HEK293 (cell line): ENCODE measurements around the gene PAX2.

ENCODE experiments used
- CTCF ChIA-PET: fragments of 350-600 bp; formaldehyde crosslinking; extraction: SDS; loops from one replicate; lab custom pipeline; 2021; ENCODE audit warnings: antibody characterized with exemption; lab: Yijun Ruan, JAX
- POLR2A ChIA-PET: fragments of 300-600 bp; formaldehyde crosslinking; extraction: SDS; loops from one replicate; lab custom pipeline; 2020; ENCODE audit warnings: antibody characterized with exemption, inconsistent platforms; lab: Yijun Ruan, JAX
- H3K27ac ChIP-seq: fragments of 200-500 bp; sonication (Bioruptor generic); 2 replicates; pipeline ENCODE4 v1.5.1; 2014; ENCODE audit warnings: low read depth, low read length, control low read depth, inconsistent platforms; ENCODE audit errors: extremely low read depth
- H3K36me3 ChIP-seq, 2 experiments: fragments of 200-500 bp in 1 of 2; sonication (Bioruptor generic) in 1 of 2; 1 replicate in 1 of 2; 2 replicates in 1 of 2; pipeline ENCODE4 v1.5.1; 2014 to 2017; ENCODE audit warnings: inconsistent platforms in 2 of 2, low read length in 2 of 2; ENCODE audit not compliant: control insufficient read depth in 2 of 2, insufficient read depth in 1 of 2
- H3K4me1 ChIP-seq: fragments of 200-500 bp; sonication (Bioruptor generic); 2 replicates; pipeline ENCODE4 v1.5.1; 2014; ENCODE audit warnings: mild to moderate bottlenecking, low read length, inconsistent platforms; ENCODE audit not compliant: control insufficient read depth, insufficient read depth
- H3K4me3 ChIP-seq: 2 replicates; pipeline ENCODE4 v1.5.1; 2011; ENCODE audit warnings: low read depth, mild to moderate bottlenecking, control low read depth, low read length, moderate library complexity
- H3K9me3 ChIP-seq: fragments of 200-500 bp; sonication (Bioruptor generic); 2 replicates; pipeline ENCODE4 v1.5.1; 2014; ENCODE audit warnings: low read depth, low read length, inconsistent platforms; ENCODE audit not compliant: control insufficient read depth, insufficient read depth
- ATF2 ChIP-seq: fragments of 450-650 bp; formaldehyde crosslinking; IDR thresholded peaks from 2 replicates; pipeline ENCODE4 v1.5.1; 2016; ENCODE audit warnings: missing biosample characterization, missing genetic modification characterization, low read depth
- GLI4 ChIP-seq: fragments of 450-650 bp; formaldehyde crosslinking; IDR thresholded peaks from 2 replicates; pipeline ENCODE4 v1.5.1; 2016; ENCODE audit warnings: missing biosample characterization, missing genetic modification characterization
- GLIS1 ChIP-seq: fragments of 450-650 bp; formaldehyde crosslinking; IDR thresholded peaks from 2 replicates; pipeline ENCODE4 v1.5.1; 2016; ENCODE audit warnings: missing biosample characterization, missing genetic modification characterization
- GLIS2 ChIP-seq: fragments of 450-650 bp; formaldehyde crosslinking; IDR thresholded peaks from 2 replicates; pipeline ENCODE4 v1.5.1; 2016; ENCODE audit warnings: missing biosample characterization, missing genetic modification characterization
- KLF8 ChIP-seq: fragments of 450-650 bp; formaldehyde crosslinking; IDR thresholded peaks from 2 replicates; pipeline ENCODE4 v1.5.1; 2016; ENCODE audit warnings: missing biosample characterization, missing genetic modification characterization
- OSR2 ChIP-seq: fragments of 450-650 bp; formaldehyde crosslinking; IDR thresholded peaks from 2 replicates; pipeline ENCODE4 v1.5.1; 2016; ENCODE audit warnings: missing biosample characterization, missing genetic modification characterization
- PRDM1 ChIP-seq: fragments of 450-650 bp; formaldehyde crosslinking; IDR thresholded peaks from 2 replicates; pipeline ENCODE4; 2016; ENCODE audit warnings: missing biosample characterization, missing genetic modification characterization
- PRDM6 ChIP-seq: fragments of 450-650 bp; formaldehyde crosslinking; IDR thresholded peaks from 2 replicates; pipeline ENCODE4 v1.5.1; 2017; ENCODE audit warnings: missing biosample characterization, missing genetic modification characterization
- ZNF157 ChIP-seq: fragments of 450-650 bp; formaldehyde crosslinking; IDR thresholded peaks from 2 replicates; pipeline ENCODE4 v1.5.1; 2016; ENCODE audit warnings: missing biosample characterization, missing genetic modification characterization
- ZNF175 ChIP-seq: fragments of 450-650 bp; formaldehyde crosslinking; IDR thresholded peaks from 2 replicates; pipeline ENCODE4 v1.5.1; 2016; ENCODE audit warnings: missing biosample characterization, missing genetic modification characterization
- ZNF19 ChIP-seq: fragments of 450-650 bp; formaldehyde crosslinking; IDR thresholded peaks from 2 replicates; pipeline ENCODE4; 2016; ENCODE audit warnings: missing biosample characterization, missing genetic modification characterization, low read depth
- ZNF335 ChIP-seq: fragments of 450-650 bp; formaldehyde crosslinking; conservative IDR thresholded peaks from 2 replicates; pipeline ENCODE4 v1.5.1; 2016; ENCODE audit warnings: missing biosample characterization, missing genetic modification characterization
- ZNF341 ChIP-seq: fragments of 450-650 bp; formaldehyde crosslinking; IDR thresholded peaks from 2 replicates; pipeline ENCODE4; 2016; ENCODE audit warnings: low read depth, missing biosample characterization, missing genetic modification characterization
- ZNF366 ChIP-seq: fragments of 450-650 bp; formaldehyde crosslinking; conservative IDR thresholded peaks from 2 replicates; pipeline ENCODE4 v1.5.1; 2016; ENCODE audit warnings: missing biosample characterization, missing genetic modification characterization
- ZNF398 ChIP-seq: fragments of 450-650 bp; formaldehyde crosslinking; IDR thresholded peaks from 2 replicates; pipeline ENCODE4 v1.5.1; 2017; ENCODE audit warnings: missing biosample characterization, missing genetic modification characterization
- ZNF571 ChIP-seq: fragments of 450-650 bp; formaldehyde crosslinking; IDR thresholded peaks from 2 replicates; pipeline ENCODE4 v1.5.0; 2017; ENCODE audit warnings: missing biosample characterization, missing genetic modification characterization
- ZNF624 ChIP-seq: fragments of 450-650 bp; formaldehyde crosslinking; IDR thresholded peaks from 2 replicates; pipeline ENCODE4 v1.5.1; 2017; ENCODE audit warnings: missing biosample characterization, missing genetic modification characterization
- ZNF645 ChIP-seq: fragments of 450-650 bp; formaldehyde crosslinking; IDR thresholded peaks from 2 replicates; pipeline ENCODE4; 2016; ENCODE audit warnings: missing biosample characterization, missing genetic modification characterization
- ZSCAN18 ChIP-seq: fragments of 450-650 bp; formaldehyde crosslinking; IDR thresholded peaks from 2 replicates; pipeline ENCODE4 v1.5.1; 2016; ENCODE audit warnings: missing biosample characterization, missing genetic modification characterization

The PAX2 gene

GRCh38 chr10:100745882-100746783 lies 751 bp downstream of the PAX2 start (continued):
- TF ChIP-seq ZNF19: no peak
- no peak for TF ChIP-seq ZNF624 (tag by site-specific recombination)
- TF ChIP-seq ZNF645 (tag by site-specific recombination): no peak
- peak; percentile 48; the same call in 1 of the 2 replicates for TF ChIP-seq KLF8 (tag by site-specific recombination)
- TF ChIP-seq ZNF335: peak; percentile 71; the same call in 1 of the 2 replicates
- no peak for TF ChIP-seq ATF2 (tag by site-specific recombination)
- TF ChIP-seq OSR2 (tag by site-specific recombination): peak; percentile 65; the same call in 1 of the 2 replicates
- TF ChIP-seq PRDM6 (tag by site-specific recombination): no peak
- TF ChIP-seq ZNF341: peak; percentile 68; the same call in 1 of the 2 replicates
- no peak for TF ChIP-seq GLI4 (tag by site-specific recombination)
- no peak for TF ChIP-seq ZNF175 (tag by site-specific recombination)
- TF ChIP-seq ZNF366 (tag by site-specific recombination): peak; percentile 92
- no peak; the same call in 1 of the 2 replicates for TF ChIP-seq GLIS2
- no peak for TF ChIP-seq ZSCAN18 (tag by site-specific recombination)
- TF ChIP-seq GLIS1: no peak

- H3K27ac ChIP-seq: peak overlapping the region; percentile 66; the same call in 1 of the 2 replicates
- H3K9me3 ChIP-seq: no peaks in the 10 kb centered on the region
- peaks cover 2% of the 10 kb centered on the region; the same call in 1 of the 2 replicates for H3K4me1 ChIP-seq
- peaks cover 0 to 9% of the 10 kb centered on the region in 2 experiments; a peak in 1 of 3 replicates for H3K36me3 ChIP-seq
- H3K4me3 ChIP-seq: no peak overlapping the region
- CTCF ChIA-PET: interaction anchor here (0.7 to 1.1 kb wide), 2 partner anchors 38 to 125 kb away, joined by 3 to 8 read pairs; no protein-coding TSS in a partner anchor
- POLR2A ChIA-PET: interaction anchor here (0.7 kb wide), 1 partner anchor 117 kb away, joined by 4 read pairs; no protein-coding TSS in a partner anchor
- TF ChIP-seq ZNF398 (tag by site-specific recombination) (no peak), ZNF366 (tag by site-specific recombination) (no peak), GLIS2 (0 out of 2 replicates have a peak, but pooled peaks have one; percentile 30), ZNF157 (no peak), PRDM1 (tag by site-specific recombination) (peak; percentile 99), ZNF571 (tag by site-specific recombination) (no peak), GLIS1 (peak; percentile 73)
Observed at GRCh38 chr10:100746784-100747455, 1.5 kb downstream of the PAX2 start.
